K562 (cell line): Measurements from ENCODE around the gene PRRC2A. TPM values are rescaled to one million over a fixed set of nuclear protein-coding genes. Genes with fewer than 3 reads are reported as not detected.

Experiments used
- FOXP1 ChIP-seq: sonication (generic); formaldehyde crosslinking; IDR thresholded peaks from 2 replicates; pipeline ENCODE4 v1.8.0; 2022; ENCODE audit warnings: mild to moderate bottlenecking, missing genetic modification reagents
- GABPB1 ChIP-seq: sonication (generic); formaldehyde crosslinking; IDR thresholded peaks from 2 replicates; pipeline ENCODE4 v1.8.0; 2022; ENCODE audit warnings: mild to moderate bottlenecking, missing genetic modification reagents
- HMG20B ChIP-seq: fragments of 250-450 bp; sonication (Bioruptor Pico); IDR thresholded peaks from 2 replicates; pipeline ENCODE4 v1.5.0; 2021; ENCODE audit warnings: mild to moderate bottlenecking
- HMGN3 ChIP-seq: IDR thresholded peaks from 2 replicates; pipeline ENCODE4 v1.6.1; 2011; ENCODE audit warnings: borderline replicate concordance, low read depth, mild to moderate bottlenecking, mixed read lengths, low read length; ENCODE audit not compliant: insufficient read length; ENCODE audit errors: extremely low read depth
- IRF2 ChIP-seq: sonication (generic); formaldehyde crosslinking; IDR thresholded peaks from 2 replicates; pipeline ENCODE4 v1.8.1; 2022; ENCODE audit warnings: mild to moderate bottlenecking, missing genetic modification reagents
- KLF13 ChIP-seq: fragments of 450-650 bp; IDR thresholded peaks from 2 replicates; pipeline ENCODE4 v1.6.1; 2016; ENCODE audit warnings: missing genetic modification characterization, low read depth, mild to moderate bottlenecking, missing compliant biosample characterization, moderate library complexity, borderline replicate concordance
- L3MBTL2 ChIP-seq: fragments of 450-650 bp; IDR thresholded peaks from 2 replicates; pipeline ENCODE4 v1.6.1; 2016; ENCODE audit warnings: mild to moderate bottlenecking, moderate library complexity
- NFRKB ChIP-seq: fragments of 450-650 bp; IDR thresholded peaks from 2 replicates; pipeline ENCODE4 v1.6.1; 2016; ENCODE audit warnings: low read depth
- SRSF3 ChIP-seq: fragments of 200-400 bp; formaldehyde crosslinking; IDR thresholded peaks from 2 replicates; pipeline ENCODE4 v1.6.1; 2016; ENCODE audit warnings: mild to moderate bottlenecking, low read length, moderate library complexity; ENCODE audit not compliant: insufficient read depth
- STAG1 ChIP-seq: sonication (generic); formaldehyde crosslinking; IDR thresholded peaks from 2 replicates; pipeline ENCODE4 v1.5.0; 2020; ENCODE audit warnings: missing genetic modification reagents, borderline replicate concordance
- THAP7 ChIP-seq: fragments of 250-450 bp; sonication (Bioruptor Pico); IDR thresholded peaks from 2 replicates; pipeline ENCODE4 v1.5.0; 2021
- ZNF512 ChIP-seq: IDR thresholded peaks from 2 replicates; pipeline ENCODE4 v1.6.1; 2016; ENCODE audit warnings: missing genetic modification characterization, missing compliant biosample characterization
- ZNF77 ChIP-seq: fragments of 250-450 bp; sonication (Bioruptor Pico); IDR thresholded peaks from 2 replicates; pipeline ENCODE4 v1.5.0; 2020
- polyA plus RNA-seq, 8 experiments: library from polyadenylated mRNA; depleted of rRNA in 4 of 8; stranded (reverse) in 5 of 8; unstranded in 3 of 8; fragments of >200 nt; fragmentation: Nextera tagmentation in 2 of 8; fragmentation: Illumina TruSeq in 1 of 8; extraction: Ambion mirVana in 2 of 8; extraction: Trizol in 1 of 8; gene quantifications; 2 replicates each; pipeline versions ENCODE4 v1.2.1 to v1.2.3, GENCODE V29; 2011 to 2014; ENCODE audit warnings: inconsistent platforms in 1 of 8, missing spikeins in 1 of 8
- total RNA-seq, 7 experiments: library from RNA; depleted of rRNA in 6 of 7; stranded (reverse); fragments of >200 nt in 6 of 7; fragmentation: Illumina TruSeq in 2 of 7; extraction: Trizol in 2 of 7; gene quantifications; 2 replicates each; pipeline versions ENCODE4 v1.2.1 to v1.2.3, GENCODE V29; 2011 to 2021; ENCODE audit warnings: low replicate concordance in 1 of 7
- TF ChIP-seq, protein P1 (sequence below): sonication (generic); formaldehyde crosslinking; IDR thresholded peaks from 2 replicates; pipeline ENCODE4 v1.8.0; 2022; ENCODE audit warnings: mild to moderate bottlenecking, low read depth, missing genetic modification reagents
- TF ChIP-seq, protein P2 (sequence below): fragments of 250-450 bp; sonication (Bioruptor Pico); IDR thresholded peaks from 2 replicates; pipeline ENCODE4 v1.5.1; 2021; ENCODE audit warnings: mild to moderate bottlenecking
- TF ChIP-seq, protein P3 (sequence below): fragments of 450-650 bp; IDR thresholded peaks from 2 replicates; pipeline ENCODE4 v1.6.1; 2016; ENCODE audit warnings: borderline replicate concordance
- TF ChIP-seq, protein P4 (sequence below), 2 experiments: fragments of 200-800 bp in 1 of 2; sonication (Bioruptor generic) in 1 of 2; sonication (generic) in 1 of 2; formaldehyde crosslinking in 1 of 2; IDR thresholded peaks in 1 of 2; conservative IDR thresholded peaks in 1 of 2; 2 replicates each; pipeline versions ENCODE4 v1.5.0 to v1.6.1; 2016 to 2020; ENCODE audit warnings: missing compliant biosample characterization in 1 of 2, missing genetic modification characterization in 1 of 2, missing genetic modification reagents in 1 of 2

Gene PRRC2A
- total and polyA plus RNA-seq, 9 of the 15 experiments (the other 6 are each of a cell fraction or from before 2014, with no cell fraction given): 1.0 to 332 (median 63.0) TPM

- TF ChIP-seq, protein P1, sequence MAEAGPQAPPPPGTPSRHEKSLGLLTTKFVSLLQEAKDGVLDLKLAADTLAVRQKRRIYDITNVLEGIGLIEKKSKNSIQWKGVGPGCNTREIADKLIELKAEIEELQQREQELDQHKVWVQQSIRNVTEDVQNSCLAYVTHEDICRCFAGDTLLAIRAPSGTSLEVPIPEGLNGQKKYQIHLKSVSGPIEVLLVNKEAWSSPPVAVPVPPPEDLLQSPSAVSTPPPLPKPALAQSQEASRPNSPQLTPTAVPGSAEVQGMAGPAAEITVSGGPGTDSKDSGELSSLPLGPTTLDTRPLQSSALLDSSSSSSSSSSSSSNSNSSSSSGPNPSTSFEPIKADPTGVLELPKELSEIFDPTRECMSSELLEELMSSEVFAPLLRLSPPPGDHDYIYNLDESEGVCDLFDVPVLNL (CRISPR knock-in tag): no peak
- TF ChIP-seq HMG20B (CRISPR knock-in tag) (no peak), ZNF512 (tag) (no peak), HMGN3 (peak; percentile 42), KLF13 (tag) (peak; percentile 48), STAG1 (peak; percentile 18; the same call in 1 of the 2 replicates), SRSF3 (peak; percentile 88), L3MBTL2 (no peak), THAP7 (CRISPR knock-in tag) (peak; percentile 68; the same call in 1 of the 2 replicates), FOXP1 (CRISPR knock-in tag) (peak; percentile 89), ZNF77 (CRISPR knock-in tag) (no peak), NFRKB (peak; percentile 100), GABPB1 (CRISPR knock-in tag) (peak; percentile 81), IRF2 (no peak)
- TF ChIP-seq, protein P2, sequence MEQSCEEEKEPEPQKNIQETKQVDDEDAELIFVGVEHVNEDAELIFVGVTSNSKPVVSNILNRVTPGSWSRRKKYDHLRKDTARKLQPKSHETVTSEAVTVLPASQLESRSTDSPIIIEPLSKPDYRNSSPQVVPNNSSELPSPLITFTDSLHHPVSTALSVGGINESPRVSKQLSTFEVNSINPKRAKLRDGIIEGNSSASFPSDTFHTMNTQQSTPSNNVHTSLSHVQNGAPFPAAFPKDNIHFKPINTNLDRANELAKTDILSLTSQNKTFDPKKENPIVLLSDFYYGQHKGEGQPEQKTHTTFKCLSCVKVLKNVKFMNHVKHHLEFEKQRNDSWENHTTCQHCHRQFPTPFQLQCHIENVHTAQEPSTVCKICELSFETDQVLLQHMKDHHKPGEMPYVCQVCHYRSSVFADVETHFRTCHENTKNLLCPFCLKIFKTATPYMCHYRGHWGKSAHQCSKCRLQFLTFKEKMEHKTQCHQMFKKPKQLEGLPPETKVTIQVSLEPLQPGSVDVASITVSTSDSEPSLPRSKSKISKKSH (CRISPR knock-in tag): no peak
- TF ChIP-seq, protein P3, sequence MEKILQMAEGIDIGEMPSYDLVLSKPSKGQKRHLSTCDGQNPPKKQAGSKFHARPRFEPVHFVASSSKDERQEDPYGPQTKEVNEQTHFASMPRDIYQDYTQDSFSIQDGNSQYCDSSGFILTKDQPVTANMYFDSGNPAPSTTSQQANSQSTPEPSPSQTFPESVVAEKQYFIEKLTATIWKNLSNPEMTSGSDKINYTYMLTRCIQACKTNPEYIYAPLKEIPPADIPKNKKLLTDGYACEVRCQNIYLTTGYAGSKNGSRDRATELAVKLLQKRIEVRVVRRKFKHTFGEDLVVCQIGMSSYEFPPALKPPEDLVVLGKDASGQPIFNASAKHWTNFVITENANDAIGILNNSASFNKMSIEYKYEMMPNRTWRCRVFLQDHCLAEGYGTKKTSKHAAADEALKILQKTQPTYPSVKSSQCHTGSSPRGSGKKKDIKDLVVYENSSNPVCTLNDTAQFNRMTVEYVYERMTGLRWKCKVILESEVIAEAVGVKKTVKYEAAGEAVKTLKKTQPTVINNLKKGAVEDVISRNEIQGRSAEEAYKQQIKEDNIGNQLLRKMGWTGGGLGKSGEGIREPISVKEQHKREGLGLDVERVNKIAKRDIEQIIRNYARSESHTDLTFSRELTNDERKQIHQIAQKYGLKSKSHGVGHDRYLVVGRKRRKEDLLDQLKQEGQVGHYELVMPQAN: peak; percentile 84; the same call in 1 of the 2 replicates
- TF ChIP-seq, protein P4, sequence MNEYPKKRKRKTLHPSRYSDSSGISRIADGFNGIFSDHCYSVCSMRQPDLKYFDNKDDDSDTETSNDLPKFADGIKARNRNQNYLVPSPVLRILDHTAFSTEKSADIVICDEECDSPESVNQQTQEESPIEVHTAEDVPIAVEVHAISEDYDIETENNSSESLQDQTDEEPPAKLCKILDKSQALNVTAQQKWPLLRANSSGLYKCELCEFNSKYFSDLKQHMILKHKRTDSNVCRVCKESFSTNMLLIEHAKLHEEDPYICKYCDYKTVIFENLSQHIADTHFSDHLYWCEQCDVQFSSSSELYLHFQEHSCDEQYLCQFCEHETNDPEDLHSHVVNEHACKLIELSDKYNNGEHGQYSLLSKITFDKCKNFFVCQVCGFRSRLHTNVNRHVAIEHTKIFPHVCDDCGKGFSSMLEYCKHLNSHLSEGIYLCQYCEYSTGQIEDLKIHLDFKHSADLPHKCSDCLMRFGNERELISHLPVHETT (CRISPR knock-in tag; conservative IDR thresholded peaks at IDR 0.05 in 1 of 2, IDR thresholded peaks at IDR 0.05 in 1 of 2): peak in 1 of 2 experiments; percentile 100; a peak in 2 of 4 replicates
Measured at GRCh38 chr6:31620586-31621319, at the start of gene PRRC2A (continued).
